Fibroblast of mammary gland (primary cell): ENCODE measurements around the gene STPG1.

Source experiments
- DNase-seq: peaks from one replicate; pipeline ENCODE4 v3.0.0-alpha.2; 2010; ENCODE audit warnings: low read depth
- H3K4me3 ChIP-seq: 2 replicates; pipeline ENCODE4 v1.5.1; 2011; ENCODE audit warnings: low read depth, mild to moderate bottlenecking, low read length, moderate library complexity; ENCODE audit not compliant: control insufficient read depth
- TF ChIP-seq, protein P1 (sequence below): conservative IDR thresholded peaks from 2 replicates; pipeline ENCODE4 v1.5.1; 2011; ENCODE audit warnings: low read depth, low read length, inconsistent platforms; ENCODE audit not compliant: control insufficient read depth, insufficient read depth

The STPG1 gene

DNA sequence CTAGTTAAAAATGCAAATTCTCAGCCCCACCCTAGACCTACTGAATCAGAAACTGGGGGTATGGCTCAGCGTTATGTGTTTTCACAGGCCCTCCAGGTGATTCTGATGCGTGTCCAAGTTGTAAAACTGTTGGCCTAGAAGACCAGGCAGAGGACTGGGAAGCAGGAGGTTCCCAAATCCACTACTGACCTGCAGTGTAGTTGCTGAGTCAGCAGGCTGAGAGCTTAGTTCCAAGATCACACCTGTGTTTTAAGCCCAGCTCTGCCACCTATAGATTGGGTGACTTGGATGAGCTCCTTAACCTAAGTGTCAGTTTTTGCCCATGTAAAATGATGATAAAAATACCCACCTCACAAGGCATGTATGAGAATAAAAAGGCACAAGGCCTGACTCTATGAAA is 90.3 kb downstream of the STPG1 start:
- TF ChIP-seq, protein P1, sequence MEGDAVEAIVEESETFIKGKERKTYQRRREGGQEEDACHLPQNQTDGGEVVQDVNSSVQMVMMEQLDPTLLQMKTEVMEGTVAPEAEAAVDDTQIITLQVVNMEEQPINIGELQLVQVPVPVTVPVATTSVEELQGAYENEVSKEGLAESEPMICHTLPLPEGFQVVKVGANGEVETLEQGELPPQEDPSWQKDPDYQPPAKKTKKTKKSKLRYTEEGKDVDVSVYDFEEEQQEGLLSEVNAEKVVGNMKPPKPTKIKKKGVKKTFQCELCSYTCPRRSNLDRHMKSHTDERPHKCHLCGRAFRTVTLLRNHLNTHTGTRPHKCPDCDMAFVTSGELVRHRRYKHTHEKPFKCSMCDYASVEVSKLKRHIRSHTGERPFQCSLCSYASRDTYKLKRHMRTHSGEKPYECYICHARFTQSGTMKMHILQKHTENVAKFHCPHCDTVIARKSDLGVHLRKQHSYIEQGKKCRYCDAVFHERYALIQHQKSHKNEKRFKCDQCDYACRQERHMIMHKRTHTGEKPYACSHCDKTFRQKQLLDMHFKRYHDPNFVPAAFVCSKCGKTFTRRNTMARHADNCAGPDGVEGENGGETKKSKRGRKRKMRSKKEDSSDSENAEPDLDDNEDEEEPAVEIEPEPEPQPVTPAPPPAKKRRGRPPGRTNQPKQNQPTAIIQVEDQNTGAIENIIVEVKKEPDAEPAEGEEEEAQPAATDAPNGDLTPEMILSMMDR: no peak
- H3K4me3 ChIP-seq: no peak overlapping the region
- DNase-seq: no peak

DNA sequence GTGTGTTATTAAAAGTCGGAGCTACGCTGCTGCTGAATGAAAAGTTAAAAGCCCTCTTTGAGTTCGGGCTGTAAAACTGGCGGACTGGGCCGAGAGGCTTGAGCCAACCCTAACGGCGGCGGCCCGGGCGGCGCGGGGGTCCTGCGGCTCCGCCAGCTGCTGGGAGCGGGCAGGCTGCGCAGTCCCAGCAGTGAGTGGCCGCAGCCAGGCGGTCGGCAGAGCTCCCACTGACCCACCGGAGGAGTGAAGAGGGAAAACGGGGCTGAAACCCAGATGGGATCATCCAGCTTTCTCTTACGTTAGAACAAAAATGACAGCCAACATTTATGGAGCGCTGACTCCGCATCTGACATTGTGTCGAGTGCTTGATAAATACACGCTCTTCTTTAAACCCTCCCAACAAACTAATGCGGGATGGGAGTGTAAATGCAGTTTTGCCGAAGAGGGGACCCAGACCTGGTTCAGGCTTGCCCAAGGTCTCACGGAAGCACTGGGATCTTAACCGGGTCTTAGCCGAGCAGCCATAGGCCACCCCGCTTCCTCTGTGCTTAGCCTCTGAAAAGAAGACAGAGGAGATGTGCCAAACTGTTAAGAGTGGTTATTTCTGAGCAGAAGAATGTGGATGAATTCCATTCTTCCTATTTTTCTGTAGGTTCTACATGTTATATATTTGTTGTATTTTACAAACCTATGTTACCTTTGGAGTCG is 91.0 kb downstream of the STPG1 start:
- peak overlapping the region; percentile 38 for H3K4me3 ChIP-seq
- TF ChIP-seq, protein P1: no peak
- peak; percentile 21 for DNase-seq

DNA sequence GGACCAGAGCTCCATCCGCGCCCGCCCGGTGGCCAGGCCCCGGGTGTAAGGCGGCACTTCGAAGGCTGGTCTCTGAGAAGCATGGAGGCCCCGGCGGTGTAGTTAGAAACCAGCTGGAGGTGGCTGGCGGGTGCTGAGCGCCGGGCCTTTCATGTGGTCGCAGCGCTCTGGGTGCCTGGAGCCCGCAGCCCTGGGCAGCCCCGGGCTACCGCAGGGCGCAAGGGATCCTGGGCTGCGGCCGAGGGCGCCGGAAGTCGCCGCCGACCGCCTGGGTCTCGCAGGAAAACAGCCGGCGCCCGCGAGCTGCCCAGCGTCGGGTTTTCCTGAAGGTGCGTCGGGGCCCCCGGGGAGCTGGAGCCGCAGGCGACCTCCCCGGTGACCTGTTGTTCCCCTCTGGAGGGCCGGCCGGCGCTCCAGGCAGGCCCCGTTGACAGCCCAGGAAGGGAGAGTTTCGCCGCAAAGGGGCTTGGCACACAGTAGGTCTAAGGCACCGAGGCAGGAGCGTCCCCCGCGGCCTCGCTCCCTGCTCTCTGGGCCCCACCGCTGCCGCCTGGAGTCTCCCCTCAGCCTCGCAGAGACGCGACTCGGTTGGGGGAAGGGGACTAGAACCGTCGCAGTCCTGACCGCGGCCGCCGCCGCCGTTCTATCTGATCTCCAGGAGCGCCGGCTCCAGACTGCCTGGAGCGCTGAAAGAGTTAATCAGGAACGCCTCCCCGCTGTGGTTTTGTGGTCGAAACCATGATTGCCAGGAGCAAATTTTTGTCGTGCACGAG is 91.7 kb downstream of the STPG1 start:
- peak; percentile 64 for DNase-seq
- H3K4me3 ChIP-seq: peak overlapping the region; percentile 38
- TF ChIP-seq, protein P1: no peak

DNA sequence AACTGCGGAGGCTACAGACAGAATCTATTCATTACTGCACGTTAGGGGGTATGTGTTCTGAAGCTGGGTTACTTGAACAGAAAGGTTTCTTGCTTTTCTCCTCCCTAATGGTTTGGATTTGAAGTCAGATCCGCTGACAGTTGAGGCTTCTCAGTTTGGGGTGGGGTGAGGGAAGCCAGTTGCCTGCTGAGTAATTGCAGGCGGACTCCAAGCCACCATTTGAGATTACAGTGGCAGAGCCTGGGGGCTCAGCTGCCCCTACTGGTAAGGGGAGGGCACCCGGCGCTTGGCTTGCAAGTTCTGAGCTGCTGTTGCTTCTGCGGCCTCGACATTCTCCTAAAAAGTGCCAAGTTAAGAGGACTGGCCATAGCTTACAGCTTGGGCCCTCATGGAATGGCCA is 92.5 kb downstream of the STPG1 start:
- DNase-seq: no peak
- H3K4me3 ChIP-seq: no peak overlapping the region
- TF ChIP-seq, protein P1: no peak

DNA sequence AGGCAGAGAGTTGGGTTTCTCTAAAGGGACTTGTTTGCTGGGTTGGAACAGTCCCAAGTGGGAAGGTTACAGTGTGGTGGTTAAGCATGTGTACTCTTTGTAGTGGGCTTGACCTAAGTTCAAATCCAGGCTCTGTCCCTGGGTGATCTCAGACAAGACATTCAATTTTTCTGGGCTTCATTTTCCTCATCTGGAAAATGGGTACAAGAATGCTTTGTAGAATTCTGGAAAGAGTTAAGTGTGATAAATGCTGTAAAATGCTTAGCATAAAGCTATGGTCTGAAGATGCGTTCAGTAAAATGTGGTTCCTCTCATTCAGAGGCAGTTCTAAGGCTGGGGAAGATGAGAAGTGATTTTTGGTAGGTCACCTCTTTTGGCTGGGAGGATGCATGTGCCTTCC is 93.6 kb downstream of the STPG1 start:
- no peak overlapping the region for H3K4me3 ChIP-seq
- DNase-seq: no peak
- TF ChIP-seq, protein P1: no peak

DNA sequence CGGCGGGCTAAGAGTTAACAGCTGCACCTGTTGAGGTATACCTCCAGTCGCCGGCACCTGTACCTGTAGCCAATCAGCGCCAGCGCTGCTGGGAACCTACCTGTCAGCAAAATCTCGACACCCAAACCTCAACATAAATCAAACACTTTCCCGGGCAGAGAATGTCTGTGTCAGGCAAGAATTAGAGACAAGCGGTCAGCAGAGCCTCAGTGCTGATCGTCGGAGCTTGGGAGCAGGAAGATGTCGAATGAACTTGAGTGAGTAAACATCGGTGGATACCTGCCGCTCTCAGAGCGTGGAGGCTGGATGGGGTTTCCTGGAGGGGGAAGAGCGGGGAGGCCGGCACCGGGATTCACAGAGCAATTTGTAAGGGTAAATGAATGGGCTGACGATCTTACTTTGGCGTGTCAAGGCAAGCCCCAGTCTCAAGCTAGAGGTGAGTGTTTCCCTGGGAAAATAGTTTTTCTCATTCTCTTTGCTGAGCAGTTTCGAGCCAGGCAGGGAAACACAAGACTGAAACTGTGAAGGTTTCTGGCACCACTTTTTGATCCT is 94.2 kb downstream of the STPG1 start, which contains the start of gene GRHL3:
TSS of gene GRHL3 (plus strand) at position 46 of the 552 bp plus-strand sequence. CDS start at position 241, 195 bp downstream.
- TF ChIP-seq, protein P1: no peak
- no peak within 1 kb of the TSS for H3K4me3 ChIP-seq
- no peak for DNase-seq
